ENCODE measurements around the gene SCAF11.

The SCAF11 gene

GRCh38 chr12:45893240-45893639, 97.1 kb downstream of the SCAF11 start:
- TF ChIP-seq CTCF (IDR thresholded peaks at IDR 0.05; ENCODE audit: borderline replicate concordance, insufficient read depth, low read depth, low read length) = no peak
- no peak overlapping the region for H3K4me3 ChIP-seq (ENCODE audit: low read depth, low read length)

GRCh38 chr12:45890276-45890675, 100.1 kb downstream of the SCAF11 start:
- no peak for TF ChIP-seq CTCF (IDR thresholded peaks at IDR 0.05; ENCODE audit: borderline replicate concordance, insufficient read depth, low read depth, low read length)
- H3K4me3 ChIP-seq (ENCODE audit: low read depth, low read length) = no peak overlapping the region

GRCh38 chr12:45887544-45887943, 102.8 kb downstream of the SCAF11 start:
- no peak overlapping the region for H3K4me3 ChIP-seq (ENCODE audit: low read depth, low read length)
- no peak for TF ChIP-seq CTCF (IDR thresholded peaks at IDR 0.05; ENCODE audit: borderline replicate concordance, insufficient read depth, low read depth, low read length)

DNA sequence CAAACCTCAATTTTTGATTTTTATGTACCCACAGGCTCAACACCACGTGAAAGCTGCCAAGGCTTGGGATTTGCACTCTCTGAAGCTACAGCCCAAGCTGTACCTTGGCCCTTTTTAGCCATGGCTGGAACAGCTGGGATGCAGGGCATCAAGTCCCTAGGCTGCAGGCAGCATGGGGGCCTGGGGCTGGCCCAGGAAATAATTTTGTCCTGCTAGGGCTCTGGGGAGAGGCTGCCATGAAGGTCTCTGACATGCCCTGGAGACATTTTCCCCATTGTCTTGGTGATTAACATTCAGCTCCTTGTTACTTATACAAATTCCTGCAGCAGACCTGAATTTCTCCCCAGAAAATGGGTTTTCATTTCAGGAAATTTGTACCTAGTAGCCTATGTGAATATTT, 103.7 kb downstream of the SCAF11 start:
- H3K4me3 ChIP-seq (ENCODE audit: low read depth, low read length) = no peak overlapping the region
- no peak for TF ChIP-seq CTCF (IDR thresholded peaks at IDR 0.05; ENCODE audit: borderline replicate concordance, insufficient read depth, low read depth, low read length)

DNA sequence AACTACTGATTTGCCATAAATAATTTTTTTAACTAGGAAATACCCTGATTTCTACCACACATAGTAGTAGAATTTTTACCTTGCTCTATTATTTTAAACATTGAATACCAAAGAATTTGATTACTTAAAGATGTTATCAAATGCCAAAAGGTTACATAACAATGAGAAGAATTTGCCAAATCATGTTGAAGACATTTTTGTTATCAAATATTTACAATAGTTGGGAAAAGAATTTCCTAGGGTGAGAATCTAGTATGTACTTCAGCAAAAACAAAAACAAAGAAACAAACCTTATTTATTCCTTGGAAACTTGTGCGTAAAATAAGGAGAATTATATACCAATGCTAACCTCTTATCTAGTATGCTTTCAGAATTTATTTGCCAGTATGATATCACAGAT, 107.2 kb downstream of the SCAF11 start:
- H3K4me3 ChIP-seq (ENCODE audit: low read depth, low read length) = no peak overlapping the region
- TF ChIP-seq CTCF (IDR thresholded peaks at IDR 0.05; ENCODE audit: borderline replicate concordance, insufficient read depth, low read depth, low read length) = no peak

GRCh38 chr12:45880533-45880932, 109.8 kb downstream of the SCAF11 start:
- no peak for TF ChIP-seq CTCF (IDR thresholded peaks at IDR 0.05; ENCODE audit: borderline replicate concordance, insufficient read depth, low read depth, low read length)
- H3K4me3 ChIP-seq (ENCODE audit: low read depth, low read length) = no peak overlapping the region

DNA sequence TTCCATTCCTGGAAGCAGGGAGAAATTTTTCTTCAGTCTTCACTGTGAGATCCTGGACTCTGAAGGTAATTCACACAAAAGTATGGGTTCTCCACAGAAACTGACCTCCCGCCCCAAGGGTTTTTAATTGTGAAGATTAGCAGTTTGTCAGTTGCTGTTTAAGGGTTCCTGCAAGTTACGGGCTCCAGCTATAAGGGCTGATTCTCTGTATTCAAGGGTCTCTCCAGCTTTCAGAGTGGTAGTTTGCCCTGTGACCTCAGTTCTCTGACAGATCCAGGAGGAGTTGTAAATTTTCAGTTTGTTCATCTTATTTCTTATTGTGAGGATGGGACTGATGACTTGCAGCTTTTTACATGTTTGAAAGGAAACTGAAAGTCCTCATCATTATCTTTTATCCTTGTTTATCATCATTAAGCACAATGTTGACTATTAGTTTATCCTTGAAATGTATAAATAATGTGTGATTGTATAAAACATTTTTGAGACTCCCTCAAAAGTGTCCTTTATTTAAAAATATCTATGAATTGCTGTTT, 110.9 kb downstream of the SCAF11 start:
- H3K4me3 ChIP-seq (ENCODE audit: low read depth, low read length) = no peak overlapping the region
- no peak for TF ChIP-seq CTCF (IDR thresholded peaks at IDR 0.05; ENCODE audit: borderline replicate concordance, insufficient read depth, low read depth, low read length)

All from GM12875 (cell line).